PC-3 (cell line): ENCODE measurements around the gene TCF20. TPM values are rescaled to one million over a fixed set of nuclear protein-coding genes. Genes with fewer than 3 reads are reported as not detected.

ENCODE experiments used
- ATAC-seq: fragments of 200-7000 bp; cut with Tn5 transposase; 2 replicates; pipeline ENCODE4 v1.9.1; 2020; ENCODE audit warnings: mild to moderate bottlenecking, moderate library complexity
- BruUV-seq: library from RNA; stranded (reverse); fragments of 400-500 nt; replicated peaks from 2 replicates; lab custom pipeline; 2021; lab: Mats Ljungman, UMichigan
- CTCF ChIA-PET: fragments of 300-600 bp; sonication (Branson Sonifier 250); formaldehyde crosslinking; loops from one replicate; lab custom pipeline; 2022; ENCODE audit warnings: antibody characterized with exemption; lab: Charles Lee
- POLR2A ChIA-PET: fragments of 300-600 bp; sonication (Branson Sonifier 250); formaldehyde crosslinking; loops from one replicate; lab custom pipeline; 2022; ENCODE audit warnings: antibody characterized with exemption; ENCODE audit not compliant: unreplicated experiment; lab: Charles Lee
- DNase-seq: peaks from one replicate; pipeline ENCODE4 v3.0.0-alpha.2; 2015
- H2AFZ ChIP-seq: fragments of 300-600 bp; sonication (generic); 2 replicates; pipeline ENCODE4 v1.6.0; 2016; ENCODE audit warnings: antibody characterized with exemption, low read length
- H3F3A ChIP-seq: fragments of 300-600 bp; sonication (generic); one replicate; pipeline ENCODE4 v1.6.0; 2017; ENCODE audit warnings: antibody characterized with exemption, low read length, control low read depth, mild to moderate bottlenecking; ENCODE audit not compliant: unreplicated experiment
- H3K27ac ChIP-seq: fragments of 300-600 bp; sonication (generic); 2 replicates; pipeline ENCODE4 v1.5.1; 2016; ENCODE audit warnings: mild to moderate bottlenecking, low read length
- H3K27me3 ChIP-seq: fragments of 300-600 bp; sonication (generic); 2 replicates; pipeline ENCODE4 v1.6.1; 2016; ENCODE audit warnings: low read length, mixed read lengths
- H3K36me3 ChIP-seq: fragments of 300-600 bp; sonication (generic); 2 replicates; pipeline ENCODE4 v1.6.1; 2016; ENCODE audit warnings: low read depth, mixed run types, low read length, mixed read lengths
- H3K4me1 ChIP-seq: fragments of 300-600 bp; sonication (generic); 2 replicates; pipeline ENCODE4 v1.5.1; 2016; ENCODE audit warnings: low read length; ENCODE audit not compliant: insufficient read depth
- H3K4me2 ChIP-seq: fragments of 300-600 bp; sonication (generic); 2 replicates; pipeline ENCODE4 v1.6.0; 2016; ENCODE audit warnings: low read length
- H3K4me3 ChIP-seq: fragments of 300-600 bp; sonication (generic); 2 replicates; pipeline ENCODE4 v1.5.1; 2016; ENCODE audit warnings: mild to moderate bottlenecking, low read length, mixed read lengths
- H3K79me2 ChIP-seq: fragments of 300-600 bp; sonication (generic); 2 replicates; pipeline ENCODE4 v1.6.1; 2017; ENCODE audit warnings: low read length, mixed read lengths
- H3K9ac ChIP-seq: fragments of 300-600 bp; sonication (generic); 2 replicates; pipeline ENCODE4 v1.6.0; 2016; ENCODE audit warnings: mild to moderate bottlenecking, low read length
- H3K9me2 ChIP-seq: fragments of 300-600 bp; sonication (generic); replicated peaks from 2 replicates; pipeline ENCODE4 v1.6.1; 2016; ENCODE audit warnings: mixed run types, low read length, mixed read lengths
- H3K9me3 ChIP-seq: fragments of 300-600 bp; sonication (generic); 2 replicates; pipeline ENCODE4 v1.6.1; 2016; ENCODE audit warnings: low read length, mixed read lengths
- H4K20me1 ChIP-seq: fragments of 300-600 bp; sonication (generic); 2 replicates; pipeline ENCODE4 v1.6.1; 2016; ENCODE audit warnings: low read length, mixed read lengths
- CTCF ChIP-seq: fragments of 300-600 bp; sonication (generic); conservative IDR thresholded peaks from 2 replicates; pipeline ENCODE4 v1.5.1; 2017; ENCODE audit warnings: antibody characterized with exemption, low read depth, mild to moderate bottlenecking, low read length
- EZH2 ChIP-seq: fragments of 300-600 bp; sonication (generic); IDR thresholded peaks from one replicate; pipeline ENCODE4 v1.6.1; 2017; ENCODE audit warnings: antibody characterized with exemption, mild to moderate bottlenecking, low read length; ENCODE audit not compliant: unreplicated experiment
- EZH2phosphoT487 ChIP-seq: fragments of 300-600 bp; sonication (generic); IDR thresholded peaks from 2 replicates; pipeline ENCODE4 v1.6.1; 2018; ENCODE audit warnings: mild to moderate bottlenecking, antibody characterized with exemption, low read length, borderline replicate concordance
- intact Hi-C: fragments of 100-400 bp; cut with micrococcal nuclease; formaldehyde crosslinking; loops from 2 replicates; pipeline ENCODE4 v1.9.0; 2023
- total RNA-seq: library from RNA; depleted of rRNA; stranded (reverse); fragments of >200 nt; gene quantifications from 2 replicates; pipeline ENCODE4 v1.2.3, GENCODE V29; 2014

TCF20 gene
- total RNA-seq, 1 experiment from 2014 or later, result 36.0 TPM

GRCh38 chr22:42308892-42309468 is 38.5 kb upstream of the TCF20 start:
- Histone ChIP-seq H3K9me3 (no peaks in the 10 kb centered on the region), H3K79me2 (no peaks in the 10 kb centered on the region), H3K27me3 (no peaks in the 10 kb centered on the region), H3K4me3 (no peak overlapping the region), H3K27ac (no peak overlapping the region), H3K9ac (no peak overlapping the region), H3K4me2 (no peak overlapping the region), H2AFZ (no peak overlapping the region), H4K20me1 (no peaks in the 10 kb centered on the region), H3F3A (no peaks in the 10 kb centered on the region), H3K36me3 (no peaks in the 10 kb centered on the region), H3K4me1 (peaks cover 8% of the 10 kb centered on the region), H3K9me2 (no peaks in the 10 kb centered on the region)
- DNase-seq (no peak), ATAC-seq (no peak)
- TF ChIP-seq CTCF (no peak), EZH2 (no peak), EZH2phosphoT487 (no peak)
- ChIA-PET CTCF (no interaction called here), POLR2A (no interaction called here)
- no TSS peak for BruUV-seq
- intact Hi-C loops, result no loop called here

GRCh38 chr22:42307806-42308563 is 37.5 kb upstream of the TCF20 start:
- H3K9me3 ChIP-seq, result no peaks in the 10 kb centered on the region
- ChIA-PET CTCF (no interaction called here), POLR2A (no interaction called here)
- ATAC-seq, result no peak
- H3K4me3 ChIP-seq, result no peak overlapping the region
- no peaks in the 10 kb centered on the region for H3K79me2 ChIP-seq
- intact Hi-C loops, result no loop called here
- no peaks in the 10 kb centered on the region for H3K9me2 ChIP-seq
- no peaks in the 10 kb centered on the region for H3K27me3 ChIP-seq
- no peak for TF ChIP-seq CTCF
- no peak for TF ChIP-seq EZH2
- no peak for TF ChIP-seq EZH2phosphoT487
- H3K27ac ChIP-seq, result no peak overlapping the region
- no peaks in the 10 kb centered on the region; the same call in 1 of the 2 replicates for H3K4me1 ChIP-seq
- H3F3A ChIP-seq, result no peaks in the 10 kb centered on the region
- H4K20me1 ChIP-seq, result no peaks in the 10 kb centered on the region
- BruUV-seq, result no TSS peak
- H3K4me2 ChIP-seq, result no peak overlapping the region
- H3K9ac ChIP-seq, result no peak overlapping the region
- H2AFZ ChIP-seq, result no peak overlapping the region
- no peak for DNase-seq
- H3K36me3 ChIP-seq, result no peaks in the 10 kb centered on the region

- TF ChIP-seq CTCF (no peak), EZH2 (no peak), EZH2phosphoT487 (no peak)
- Histone ChIP-seq H3K9me3 (no peaks in the 10 kb centered on the region), H3K36me3 (no peaks in the 10 kb centered on the region), H3K4me3 (no peak overlapping the region), H3K27me3 (no peaks in the 10 kb centered on the region), H4K20me1 (no peaks in the 10 kb centered on the region), H2AFZ (no peak overlapping the region), H3K9me2 (no peaks in the 10 kb centered on the region), H3K4me2 (no peak overlapping the region), H3K27ac (no peak overlapping the region), H3F3A (no peaks in the 10 kb centered on the region), H3K4me1 (no peaks in the 10 kb centered on the region), H3K79me2 (no peaks in the 10 kb centered on the region), H3K9ac (no peak overlapping the region)
- BruUV-seq, result no TSS peak
- no peak for DNase-seq
- intact Hi-C loops, result no loop called here
- ChIA-PET CTCF (no interaction called here), POLR2A (no interaction called here)
- ATAC-seq, result no peak
Measured at GRCh38 chr22:42306010-42306409, 35.6 kb upstream of the TCF20 start.
